ENCODE measurements around the gene CAMKMT.

DNA sequence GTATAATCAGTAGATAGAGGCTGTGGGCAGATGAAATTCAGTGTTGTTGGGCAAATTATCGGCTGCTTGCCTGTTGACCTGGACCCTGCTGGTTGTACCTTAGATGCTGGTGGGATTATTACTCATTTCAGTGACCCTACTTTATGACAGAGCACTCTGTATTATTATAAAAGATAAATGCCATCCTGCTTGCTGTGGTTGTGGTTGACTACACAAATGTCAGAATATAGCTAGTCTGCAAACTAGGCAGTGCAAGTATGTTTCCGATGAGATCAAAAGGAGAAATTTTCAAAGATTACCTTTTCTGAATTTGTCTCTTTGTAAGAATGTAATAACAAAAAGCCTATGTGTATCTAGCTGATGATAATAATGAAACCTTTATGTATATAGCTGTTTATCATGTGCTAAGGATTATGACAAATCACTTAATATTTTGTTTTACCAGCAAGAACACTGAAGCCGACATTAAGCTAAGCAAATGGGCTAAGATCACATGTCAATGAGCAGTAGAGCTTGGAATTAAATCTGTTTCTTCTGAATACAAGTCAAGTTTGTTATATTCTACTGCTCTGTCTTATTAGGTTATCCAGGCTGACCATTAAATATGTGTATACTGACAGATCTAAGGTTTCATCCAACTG, 219.2 kb downstream of the CAMKMT start:
- TF ChIP-seq, protein P1, sequence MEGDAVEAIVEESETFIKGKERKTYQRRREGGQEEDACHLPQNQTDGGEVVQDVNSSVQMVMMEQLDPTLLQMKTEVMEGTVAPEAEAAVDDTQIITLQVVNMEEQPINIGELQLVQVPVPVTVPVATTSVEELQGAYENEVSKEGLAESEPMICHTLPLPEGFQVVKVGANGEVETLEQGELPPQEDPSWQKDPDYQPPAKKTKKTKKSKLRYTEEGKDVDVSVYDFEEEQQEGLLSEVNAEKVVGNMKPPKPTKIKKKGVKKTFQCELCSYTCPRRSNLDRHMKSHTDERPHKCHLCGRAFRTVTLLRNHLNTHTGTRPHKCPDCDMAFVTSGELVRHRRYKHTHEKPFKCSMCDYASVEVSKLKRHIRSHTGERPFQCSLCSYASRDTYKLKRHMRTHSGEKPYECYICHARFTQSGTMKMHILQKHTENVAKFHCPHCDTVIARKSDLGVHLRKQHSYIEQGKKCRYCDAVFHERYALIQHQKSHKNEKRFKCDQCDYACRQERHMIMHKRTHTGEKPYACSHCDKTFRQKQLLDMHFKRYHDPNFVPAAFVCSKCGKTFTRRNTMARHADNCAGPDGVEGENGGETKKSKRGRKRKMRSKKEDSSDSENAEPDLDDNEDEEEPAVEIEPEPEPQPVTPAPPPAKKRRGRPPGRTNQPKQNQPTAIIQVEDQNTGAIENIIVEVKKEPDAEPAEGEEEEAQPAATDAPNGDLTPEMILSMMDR (conservative IDR thresholded peaks at IDR 0.05; ENCODE audit: low read depth, low read length), result no peak
- TF ChIP-seq EZH2 (IDR thresholded peaks at IDR 0.05; ENCODE audit: low read length, unreplicated experiment), result no peak
- TF ChIP-seq EZH2phosphoT487 (IDR thresholded peaks at IDR 0.05; ENCODE audit: borderline replicate concordance, low read length), result no peak

Measured in PC-3 (cell line).